Activated T-cell treated with anti-CD3 and anti-CD28 coated beads, Interleukin-2, amount 50 U/mL, for 24 hours (primary cell): ENCODE measurements around the gene THRSP.
"Not testable (repeated sequence)": the region's sequence is repeated elsewhere in the genome, so short reads cannot be mapped to it uniquely, and the experiment has no call there.

Source experiments
- DNase-seq: peaks from one replicate; pipeline ENCODE4 v3.0.0-alpha.2; 2020
- H3K27ac Mint-ChIP-seq: 2 replicates; pipeline ENCODE4 v1.8.0; 2020; ENCODE audit warnings: mild to moderate bottlenecking, mixed read lengths
- H3K27me3 Mint-ChIP-seq: 2 replicates; pipeline ENCODE4 v1.8.0; 2020; ENCODE audit warnings: mixed read lengths
- H3K36me3 Mint-ChIP-seq: 2 replicates; pipeline ENCODE4 v1.8.0; 2020; ENCODE audit warnings: low read depth, mixed read lengths
- H3K4me1 Mint-ChIP-seq: 2 replicates; pipeline ENCODE4 v1.8.0; 2020; ENCODE audit warnings: low read depth, mixed read lengths
- H3K4me3 Mint-ChIP-seq: 2 replicates; pipeline ENCODE4 v1.8.0; 2020; ENCODE audit warnings: mild to moderate bottlenecking, moderate library complexity, mixed read lengths
- H3K9me3 Mint-ChIP-seq: 2 replicates; pipeline ENCODE4 v1.8.0; 2020; ENCODE audit warnings: mixed read lengths

Gene THRSP

GRCh38 chr11:78033040-78033439 lies 30.6 kb upstream of the THRSP start:
- Mint-ChIP-seq H3K27me3 (no peaks in the 10 kb centered on the region), H3K4me1 (no peaks in the 10 kb centered on the region), H3K27ac (no peak overlapping the region), H3K9me3 (no peaks in the 10 kb centered on the region), H3K36me3 (no peaks in the 10 kb centered on the region), H3K4me3 (no peak overlapping the region)
- DNase-seq = no peak

GRCh38 chr11:78034623-78035022 lies 29.0 kb upstream of the THRSP start:
- no peak overlapping the region for H3K4me3 Mint-ChIP-seq
- no peaks in the 10 kb centered on the region for H3K27me3 Mint-ChIP-seq
- peaks cover 2% of the 10 kb centered on the region for H3K4me1 Mint-ChIP-seq
- DNase-seq = no peak
- no peaks in the 10 kb centered on the region for H3K36me3 Mint-ChIP-seq
- H3K9me3 Mint-ChIP-seq = no peaks in the 10 kb centered on the region
- H3K27ac Mint-ChIP-seq = no peak overlapping the region

DNA sequence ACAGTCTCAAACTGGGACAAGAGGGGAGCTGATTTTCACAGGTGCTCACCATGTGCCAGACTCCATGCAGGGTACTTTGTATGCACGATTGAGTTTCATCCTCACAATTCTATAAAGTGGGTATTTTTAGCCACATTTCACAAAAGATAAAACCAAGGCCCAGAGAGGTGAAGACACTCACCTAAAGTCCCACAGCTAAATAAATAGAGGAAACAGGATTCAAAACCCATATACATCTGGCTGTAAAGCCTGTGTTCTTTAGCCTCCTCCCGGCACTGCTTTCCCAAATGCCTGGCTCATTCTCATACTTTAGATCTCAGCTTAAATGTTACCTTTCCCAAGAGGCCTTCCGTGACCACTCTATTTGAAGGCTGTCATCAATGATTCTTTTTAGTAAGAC lies 27.3 kb upstream of the THRSP start:
- Mint-ChIP-seq H3K4me1 (peaks cover 13% of the 10 kb centered on the region), H3K27me3 (no peaks in the 10 kb centered on the region), H3K36me3 (no peaks in the 10 kb centered on the region), H3K4me3 (no peak overlapping the region), H3K9me3 (no peaks in the 10 kb centered on the region), H3K27ac (no peak overlapping the region)
- DNase-seq = no peak

- H3K4me3 Mint-ChIP-seq = no peak overlapping the region
- H3K9me3 Mint-ChIP-seq = no peaks in the 10 kb centered on the region
- H3K27me3 Mint-ChIP-seq = no peaks in the 10 kb centered on the region
- no peak overlapping the region for H3K27ac Mint-ChIP-seq
- no peak for DNase-seq
- H3K36me3 Mint-ChIP-seq = no peaks in the 10 kb centered on the region
- peaks cover 15% of the 10 kb centered on the region for H3K4me1 Mint-ChIP-seq
Measured at GRCh38 chr11:78037056-78037455, 26.6 kb upstream of the THRSP start.

DNA sequence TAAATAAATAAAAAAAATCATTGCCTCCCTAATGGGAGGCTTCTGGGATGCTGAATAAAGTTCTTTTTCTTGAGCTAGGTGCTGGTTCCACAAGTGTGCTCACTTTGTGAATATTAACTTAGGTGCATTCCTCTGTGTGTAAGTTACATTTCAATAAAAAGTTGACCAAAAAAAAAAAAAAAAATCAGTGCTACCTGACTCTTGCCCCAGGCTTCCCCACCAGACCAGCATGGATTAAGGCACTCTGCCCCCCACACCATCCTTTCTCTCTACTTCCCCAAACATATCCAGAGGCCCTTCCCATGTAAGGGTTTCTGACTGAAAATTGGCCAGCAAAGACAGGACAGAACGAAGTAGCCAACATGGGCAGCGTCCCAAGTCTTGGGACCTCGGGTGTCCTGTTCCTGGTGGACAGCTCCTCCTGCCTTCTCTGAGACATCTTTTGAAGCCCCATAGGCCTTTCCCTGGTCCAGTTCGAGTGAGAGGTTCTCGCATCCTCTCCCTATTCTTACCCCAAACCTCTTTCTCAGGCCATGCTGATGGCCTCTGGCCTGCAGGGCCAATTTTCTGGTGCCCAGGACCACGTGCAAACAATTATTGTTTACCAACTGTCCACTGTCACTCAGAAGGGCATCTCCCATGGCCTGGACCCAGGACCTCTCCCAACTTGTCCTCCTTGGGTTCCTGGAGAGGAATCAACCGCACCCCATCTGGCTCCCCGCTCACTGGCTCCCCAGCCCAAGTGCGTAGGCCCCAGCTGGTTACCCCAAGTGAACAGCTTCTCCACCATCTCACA lies 25.6 kb upstream of the THRSP start:
- Mint-ChIP-seq H3K4me3 (no peak overlapping the region), H3K27me3 (no peaks in the 10 kb centered on the region), H3K27ac (no peak overlapping the region), H3K4me1 (peaks cover 15% of the 10 kb centered on the region), H3K9me3 (no peaks in the 10 kb centered on the region), H3K36me3 (no peaks in the 10 kb centered on the region)
- no peak for DNase-seq

- DNase-seq = no peak
- H3K36me3 Mint-ChIP-seq = no peaks in the 10 kb centered on the region
- H3K27ac Mint-ChIP-seq = no peak overlapping the region
- peaks cover 15% of the 10 kb centered on the region for H3K4me1 Mint-ChIP-seq
- H3K4me3 Mint-ChIP-seq = no peak overlapping the region
- peaks cover 4% of the 10 kb centered on the region for H3K27me3 Mint-ChIP-seq
- H3K9me3 Mint-ChIP-seq = no peaks in the 10 kb centered on the region
Measured at GRCh38 chr11:78038697-78039313, 24.9 kb upstream of the THRSP start.

GRCh38 chr11:78039391-78039918 lies 24.2 kb upstream of the THRSP start:
- H3K36me3 Mint-ChIP-seq = no peaks in the 10 kb centered on the region
- H3K4me3 Mint-ChIP-seq = peak overlapping the region; percentile 58
- H3K27ac Mint-ChIP-seq = peak overlapping the region; percentile 95
- DNase-seq = no peak
- peaks cover 15% of the 10 kb centered on the region for H3K4me1 Mint-ChIP-seq
- H3K9me3 Mint-ChIP-seq = no peaks in the 10 kb centered on the region
- peaks cover 4% of the 10 kb centered on the region for H3K27me3 Mint-ChIP-seq

DNA sequence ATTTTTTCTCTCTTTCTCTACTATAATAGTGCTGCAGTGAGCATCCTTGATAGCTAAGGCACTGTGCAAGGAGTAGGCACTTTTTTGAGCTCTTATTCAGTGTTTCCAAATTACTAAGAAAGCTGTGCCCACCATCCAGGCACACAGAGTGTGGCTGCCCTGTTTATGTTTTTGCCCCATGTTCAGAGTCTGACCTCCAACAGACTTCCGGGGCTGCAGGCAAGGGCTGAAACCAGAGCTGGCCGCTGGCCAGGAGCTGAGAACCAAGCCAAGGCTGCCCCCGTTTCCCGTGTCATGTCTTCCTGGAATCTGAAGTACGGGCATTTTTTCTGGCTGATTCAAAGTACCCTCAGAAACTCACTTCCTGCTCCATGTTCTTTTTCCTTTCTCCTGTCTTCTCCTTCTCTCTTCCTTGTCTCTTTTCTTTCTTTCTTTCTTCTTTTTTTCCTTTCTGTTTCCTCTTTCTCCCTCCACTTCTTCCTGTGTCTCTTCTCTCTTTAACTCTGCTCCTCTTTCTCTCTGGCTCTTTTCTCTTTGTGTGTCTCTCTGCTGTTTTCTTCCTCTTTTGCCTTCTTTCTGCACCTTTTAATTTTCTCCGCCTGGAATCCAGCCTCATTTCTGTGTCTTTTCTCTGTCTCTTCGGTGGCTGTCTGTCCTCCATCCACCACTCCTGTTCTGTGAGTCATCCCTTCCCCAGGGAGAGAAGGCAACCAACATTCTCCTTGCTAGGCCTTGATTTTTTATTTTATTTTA lies 23.6 kb upstream of the THRSP start:
- H3K36me3 Mint-ChIP-seq = no peaks in the 10 kb centered on the region
- DNase-seq = peak; percentile 54
- H3K4me3 Mint-ChIP-seq = peak overlapping the region; percentile 58
- peak overlapping the region; percentile 95 for H3K27ac Mint-ChIP-seq
- no peaks in the 10 kb centered on the region for H3K9me3 Mint-ChIP-seq
- H3K4me1 Mint-ChIP-seq = peaks cover 15% of the 10 kb centered on the region
- H3K27me3 Mint-ChIP-seq = peaks cover 4% of the 10 kb centered on the region

DNA sequence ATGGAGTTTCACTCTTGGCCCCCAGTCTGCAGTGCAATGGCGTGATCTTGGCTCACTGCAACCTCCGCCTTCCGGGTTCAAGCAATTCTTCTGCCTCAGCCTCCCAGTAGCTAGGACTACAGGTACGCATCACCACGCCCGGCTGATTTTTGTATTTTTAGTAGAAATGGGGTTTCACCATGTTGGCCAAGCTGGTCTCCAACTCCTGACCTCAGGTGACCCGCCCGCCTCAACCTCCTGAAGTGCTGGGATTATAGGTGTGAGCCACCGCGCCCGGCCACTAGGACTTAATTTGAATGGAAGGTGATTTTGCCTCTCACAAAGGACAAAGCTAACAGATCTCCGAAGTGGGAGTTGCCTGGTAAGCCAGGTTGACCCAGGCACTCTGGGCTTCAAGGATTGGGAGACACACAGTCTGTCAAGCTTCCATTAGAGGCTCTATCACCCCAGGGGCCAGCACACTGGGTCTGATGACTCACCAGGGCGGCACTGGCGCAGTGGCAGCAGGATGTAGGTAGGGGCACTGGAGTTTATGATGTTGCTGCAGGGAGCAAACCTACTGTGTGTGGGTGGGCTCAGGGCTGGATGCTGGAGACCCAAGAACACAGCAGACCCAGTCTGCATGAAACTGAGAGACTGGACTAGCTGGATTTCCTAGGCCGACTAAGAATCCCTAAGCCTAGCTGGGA lies 22.8 kb upstream of the THRSP start:
- H3K27me3 Mint-ChIP-seq = peaks cover 4% of the 10 kb centered on the region
- H3K36me3 Mint-ChIP-seq = no peaks in the 10 kb centered on the region
- no peaks in the 10 kb centered on the region for H3K9me3 Mint-ChIP-seq
- H3K4me1 Mint-ChIP-seq = peaks cover 19% of the 10 kb centered on the region
- H3K4me3 Mint-ChIP-seq = no peak overlapping the region
- no peak for DNase-seq
- H3K27ac Mint-ChIP-seq = peak overlapping the region; percentile 27

DNA sequence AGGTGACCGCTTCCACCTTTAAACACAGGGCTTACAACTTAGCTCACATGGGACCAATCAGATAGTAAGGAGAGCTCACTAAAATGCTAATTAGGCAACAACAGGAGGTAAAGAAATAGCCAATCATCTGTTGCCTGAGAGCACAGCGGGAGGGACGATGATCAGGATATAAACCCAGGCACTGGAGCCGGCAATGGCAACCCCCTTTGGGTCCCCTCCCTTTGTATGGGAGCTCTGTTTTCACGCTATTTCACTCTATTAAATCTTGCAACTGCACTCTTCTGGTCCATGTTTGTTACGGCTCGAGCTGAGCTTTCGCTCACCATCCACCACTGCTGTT lies 22.3 kb upstream of the THRSP start:
- H3K4me3 Mint-ChIP-seq = not testable (repeated sequence)

DNA sequence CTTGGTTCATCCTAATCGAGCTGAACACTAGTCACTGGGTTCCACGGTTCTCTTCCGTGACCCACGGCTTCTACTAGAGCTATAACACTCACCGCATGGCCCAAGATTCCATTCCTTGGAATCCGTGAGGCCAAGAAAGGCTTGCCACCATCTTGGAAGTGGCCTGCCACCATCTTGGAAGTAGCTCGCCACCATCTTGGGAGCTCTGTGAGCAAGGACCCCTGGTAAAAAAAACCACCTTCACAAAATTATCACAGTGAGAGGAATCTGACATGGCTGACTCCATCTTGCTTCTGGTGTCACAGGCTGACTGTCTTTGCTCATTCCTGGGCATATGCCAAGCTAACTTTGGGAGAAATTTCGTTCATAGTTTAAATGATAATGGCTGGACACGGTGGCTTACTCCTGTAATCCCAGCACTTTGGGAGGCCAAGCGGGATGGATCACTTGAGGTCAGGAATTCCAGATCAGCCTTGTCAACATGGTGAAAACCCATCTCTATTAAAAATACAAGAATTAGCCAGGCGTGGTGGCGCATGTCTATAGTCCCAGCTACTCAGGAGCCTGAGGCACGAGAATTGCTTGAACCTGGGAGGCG lies 21.7 kb upstream of the THRSP start:
- Mint-ChIP-seq H3K4me3 (no peak overlapping the region), H3K4me1 (peaks cover 27% of the 10 kb centered on the region), H3K9me3 (no peaks in the 10 kb centered on the region), H3K27ac (peak overlapping the region; percentile 22), H3K27me3 (peaks cover 4% of the 10 kb centered on the region), H3K36me3 (no peaks in the 10 kb centered on the region)
- no peak for DNase-seq

More for the DNA sequence above, 22.3 kb upstream of the THRSP start:
- Mint-ChIP-seq H3K27ac (peak overlapping the region; percentile 22), H3K4me1 (peaks cover 25% of the 10 kb centered on the region)
- not testable (repeated sequence) for DNase-seq, H3K36me3 Mint-ChIP-seq, H3K9me3 Mint-ChIP-seq, H3K27me3 Mint-ChIP-seq

GRCh38 chr11:78044706-78045105 lies 19.0 kb upstream of the THRSP start:
- DNase-seq = no peak
- H3K27me3 Mint-ChIP-seq = peaks cover 4% of the 10 kb centered on the region
- H3K4me3 Mint-ChIP-seq = no peak overlapping the region
- no peak overlapping the region for H3K27ac Mint-ChIP-seq
- H3K36me3 Mint-ChIP-seq = no peaks in the 10 kb centered on the region
- H3K9me3 Mint-ChIP-seq = no peaks in the 10 kb centered on the region
- H3K4me1 Mint-ChIP-seq = peaks cover 24% of the 10 kb centered on the region

DNA sequence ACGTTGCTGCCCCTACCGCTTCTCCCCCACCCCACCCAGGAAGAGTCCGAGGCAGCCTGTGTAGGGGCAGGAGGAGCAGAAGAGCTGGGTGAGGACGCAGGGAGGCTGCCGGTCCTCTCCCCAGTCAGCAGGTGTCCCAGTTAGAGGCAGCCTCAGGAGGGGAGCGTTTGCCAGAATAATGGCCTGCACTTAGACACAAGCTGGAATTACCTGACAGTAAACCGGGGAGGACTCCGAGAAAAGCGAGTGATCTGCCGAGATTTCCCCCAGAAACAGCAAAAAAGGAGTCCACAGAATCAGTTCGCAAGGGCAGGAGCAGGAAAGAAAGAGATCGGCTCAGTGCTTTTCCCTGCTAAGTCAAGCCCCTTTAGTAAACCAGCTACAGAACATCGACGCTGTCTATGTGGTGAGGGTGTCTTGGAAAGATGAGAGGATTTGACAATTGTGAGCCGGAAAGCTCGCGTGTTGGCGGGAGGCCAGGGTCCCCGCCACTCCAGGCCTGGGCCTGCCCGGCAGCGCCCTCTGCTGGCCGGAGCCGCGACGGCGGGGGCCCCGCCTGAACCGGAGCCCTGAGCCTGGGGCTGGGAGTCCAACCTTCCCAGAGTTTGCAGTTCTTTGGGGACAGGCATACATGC lies 17.7 kb upstream of the THRSP start:
- Mint-ChIP-seq H3K4me3 (peak overlapping the region; percentile 42), H3K4me1 (peaks cover 14% of the 10 kb centered on the region), H3K27me3 (peaks cover 4% of the 10 kb centered on the region), H3K36me3 (no peaks in the 10 kb centered on the region), H3K9me3 (no peaks in the 10 kb centered on the region), H3K27ac (no peak overlapping the region)
- peak; percentile 88 for DNase-seq

GRCh38 chr11:78046486-78046854 lies 17.2 kb upstream of the THRSP start:
- no peaks in the 10 kb centered on the region for H3K9me3 Mint-ChIP-seq
- no peak for DNase-seq
- no peak overlapping the region for H3K4me3 Mint-ChIP-seq
- H3K27me3 Mint-ChIP-seq = peaks cover 4% of the 10 kb centered on the region
- H3K27ac Mint-ChIP-seq = no peak overlapping the region
- peaks cover 14% of the 10 kb centered on the region for H3K4me1 Mint-ChIP-seq
- no peaks in the 10 kb centered on the region for H3K36me3 Mint-ChIP-seq
